ENCODE data around the gene CNIH4.

- TF ChIP-seq, protein P1, sequence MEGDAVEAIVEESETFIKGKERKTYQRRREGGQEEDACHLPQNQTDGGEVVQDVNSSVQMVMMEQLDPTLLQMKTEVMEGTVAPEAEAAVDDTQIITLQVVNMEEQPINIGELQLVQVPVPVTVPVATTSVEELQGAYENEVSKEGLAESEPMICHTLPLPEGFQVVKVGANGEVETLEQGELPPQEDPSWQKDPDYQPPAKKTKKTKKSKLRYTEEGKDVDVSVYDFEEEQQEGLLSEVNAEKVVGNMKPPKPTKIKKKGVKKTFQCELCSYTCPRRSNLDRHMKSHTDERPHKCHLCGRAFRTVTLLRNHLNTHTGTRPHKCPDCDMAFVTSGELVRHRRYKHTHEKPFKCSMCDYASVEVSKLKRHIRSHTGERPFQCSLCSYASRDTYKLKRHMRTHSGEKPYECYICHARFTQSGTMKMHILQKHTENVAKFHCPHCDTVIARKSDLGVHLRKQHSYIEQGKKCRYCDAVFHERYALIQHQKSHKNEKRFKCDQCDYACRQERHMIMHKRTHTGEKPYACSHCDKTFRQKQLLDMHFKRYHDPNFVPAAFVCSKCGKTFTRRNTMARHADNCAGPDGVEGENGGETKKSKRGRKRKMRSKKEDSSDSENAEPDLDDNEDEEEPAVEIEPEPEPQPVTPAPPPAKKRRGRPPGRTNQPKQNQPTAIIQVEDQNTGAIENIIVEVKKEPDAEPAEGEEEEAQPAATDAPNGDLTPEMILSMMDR (IDR thresholded peaks at IDR 0.05; ENCODE audit: insufficient read depth, low read length, poor library complexity, severe bottlenecking) = peak; percentile 65
- no peak for TF ChIP-seq EZH2phosphoT487 (conservative IDR thresholded peaks at IDR 0.05; ENCODE audit: low read length)
These were observed 23.3 kb upstream of the CNIH4 start for GRCh38 chr1:224333309-224333926.

Measured in SU-DHL-6 (cell line).